ENCODE results near the gene CCNY. TPM values are rescaled to one million over a fixed set of nuclear protein-coding genes. Genes with fewer than 3 reads are reported as not detected.

Gene CCNY
- total and polyA plus RNA-seq, 2 donors (not counting 1 experiment from before 2014, with no cell fraction given), result 34.1 to 64.9 TPM

DNA sequence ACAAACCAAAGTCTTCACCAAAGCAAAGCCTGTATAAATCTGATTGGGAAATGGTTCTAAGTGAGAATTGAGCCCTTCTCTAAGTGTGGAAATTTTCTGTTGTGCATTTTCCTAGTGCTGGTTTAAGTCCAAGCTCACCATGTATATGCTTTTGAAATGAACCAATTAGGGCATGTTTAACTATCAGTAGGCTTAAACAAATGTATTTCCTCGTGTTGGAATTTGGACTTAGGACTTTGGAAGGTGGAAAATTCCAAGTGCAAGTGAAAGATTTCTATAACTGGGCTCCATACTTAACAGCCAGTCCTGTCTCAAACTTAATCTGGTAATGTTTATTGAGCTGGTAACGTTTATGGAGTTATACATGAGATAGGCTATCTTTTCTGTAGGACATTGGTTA lies 28.5 kb downstream of the CCNY start:
- Mint-ChIP-seq H3K27me3 (no peaks in the 10 kb centered on the region), H3K9me3 (ENCODE audit: insufficient read depth) (no peaks in the 10 kb centered on the region), H3K4me1 (peaks cover 53% of the 10 kb centered on the region), H3K27ac (no peak overlapping the region), H3K4me3 (no peak overlapping the region)
- Histone ChIP-seq H3K79me2 (ENCODE audit: control insufficient read depth, insufficient read depth, low read length) (peaks cover 96% of the 10 kb centered on the region), H4K20me1 (ENCODE audit: control insufficient read depth, insufficient read depth, low read length, poor library complexity, severe bottlenecking) (peaks cover 82% of the 10 kb centered on the region), H3K27ac (ENCODE audit: low read length in 2 of 2) (no peak overlapping the region), H3K27me3 (replicated peaks in 1 of 4; ENCODE audit: control extremely low read depth in 1 of 4, control insufficient read depth in 3 of 4, insufficient read depth in 4 of 4, low read length in 3 of 4) (no peaks in the 10 kb centered on the region), H3K9ac (ENCODE audit: low read length) (no peak overlapping the region), H3K36me3 (replicated peaks in 1 of 2; ENCODE audit: control extremely low read depth in 1 of 2, control insufficient read depth in 1 of 2, extremely low read depth in 1 of 2, insufficient read depth in 2 of 2, low read length in 1 of 2) (no peaks in the 10 kb centered on the region), H3K9me3 (ENCODE audit: control extremely low read depth in 1 of 3, control insufficient read depth in 2 of 3, insufficient read depth in 1 of 3, low read length in 2 of 3) (no peaks in the 10 kb centered on the region), H2AFZ (ENCODE audit: insufficient read depth, low read depth, low read length, poor library complexity, severe bottlenecking) (no peak overlapping the region), H3K4me3 (ENCODE audit: control extremely low read depth in 1 of 5, extremely low read depth in 1 of 5, insufficient read depth in 1 of 5, low read depth in 2 of 5, low read length in 4 of 5) (no peak overlapping the region), H3K4me1 (ENCODE audit: control insufficient read depth in 2 of 2, insufficient read depth in 2 of 2, low read length in 2 of 2) (peaks cover 13 to 23% of the 10 kb centered on the region in 2 donors), H3K4me2 (replicated peaks; ENCODE audit: low read depth, low read length, poor library complexity, severe bottlenecking) (no peak overlapping the region)
- DNase-seq, result no peak
- CTCF ChIA-PET, result interaction anchor here (1.2 kb wide), 1 partner anchor 8 kb away, joined by 3 read pairs; no protein-coding TSS in a partner anchor
- POLR2A ChIA-PET, result interaction anchor here (0.6 kb wide), 1 partner anchor 445 kb away, joined by 4 read pairs; no protein-coding TSS in a partner anchor
- no peak for TF ChIP-seq EZH2 (IDR thresholded peaks at IDR 0.05; ENCODE audit: borderline replicate concordance, insufficient read depth, low read depth, low read length, poor library complexity, severe bottlenecking)
- TF ChIP-seq, protein P1, sequence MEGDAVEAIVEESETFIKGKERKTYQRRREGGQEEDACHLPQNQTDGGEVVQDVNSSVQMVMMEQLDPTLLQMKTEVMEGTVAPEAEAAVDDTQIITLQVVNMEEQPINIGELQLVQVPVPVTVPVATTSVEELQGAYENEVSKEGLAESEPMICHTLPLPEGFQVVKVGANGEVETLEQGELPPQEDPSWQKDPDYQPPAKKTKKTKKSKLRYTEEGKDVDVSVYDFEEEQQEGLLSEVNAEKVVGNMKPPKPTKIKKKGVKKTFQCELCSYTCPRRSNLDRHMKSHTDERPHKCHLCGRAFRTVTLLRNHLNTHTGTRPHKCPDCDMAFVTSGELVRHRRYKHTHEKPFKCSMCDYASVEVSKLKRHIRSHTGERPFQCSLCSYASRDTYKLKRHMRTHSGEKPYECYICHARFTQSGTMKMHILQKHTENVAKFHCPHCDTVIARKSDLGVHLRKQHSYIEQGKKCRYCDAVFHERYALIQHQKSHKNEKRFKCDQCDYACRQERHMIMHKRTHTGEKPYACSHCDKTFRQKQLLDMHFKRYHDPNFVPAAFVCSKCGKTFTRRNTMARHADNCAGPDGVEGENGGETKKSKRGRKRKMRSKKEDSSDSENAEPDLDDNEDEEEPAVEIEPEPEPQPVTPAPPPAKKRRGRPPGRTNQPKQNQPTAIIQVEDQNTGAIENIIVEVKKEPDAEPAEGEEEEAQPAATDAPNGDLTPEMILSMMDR (IDR thresholded peaks at IDR 0.05), result no peak
- ATAC-seq (ENCODE audit: low read depth), result no peak
- intact Hi-C loops (cut with micrococcal nuclease), result no loop called here
- no CpG with 5 or more reads among the region's 2 CpGs for WGBS (ENCODE audit: insufficient coverage)

- Histone ChIP-seq H4K20me1 (ENCODE audit: control insufficient read depth, insufficient read depth, low read length, poor library complexity, severe bottlenecking) (peaks cover 77% of the 10 kb centered on the region), H3K27ac (ENCODE audit: low read length in 2 of 2) (no peak overlapping the region), H3K27me3 (replicated peaks in 1 of 4; ENCODE audit: control extremely low read depth in 1 of 4, control insufficient read depth in 3 of 4, insufficient read depth in 4 of 4, low read length in 3 of 4) (no peaks in the 10 kb centered on the region), H3K79me2 (ENCODE audit: control insufficient read depth, insufficient read depth, low read length) (peaks cover 96% of the 10 kb centered on the region), H2AFZ (ENCODE audit: insufficient read depth, low read depth, low read length, poor library complexity, severe bottlenecking) (no peak overlapping the region), H3K9me3 (ENCODE audit: control extremely low read depth in 1 of 3, control insufficient read depth in 2 of 3, insufficient read depth in 1 of 3, low read length in 2 of 3) (no peaks in the 10 kb centered on the region), H3K4me3 (ENCODE audit: control extremely low read depth in 1 of 5, extremely low read depth in 1 of 5, insufficient read depth in 1 of 5, low read depth in 2 of 5, low read length in 4 of 5) (no peak overlapping the region), H3K4me1 (ENCODE audit: control insufficient read depth in 2 of 2, insufficient read depth in 2 of 2, low read length in 2 of 2) (peaks cover 16 to 25% of the 10 kb centered on the region in 2 donors), H3K36me3 (replicated peaks in 1 of 2; ENCODE audit: control extremely low read depth in 1 of 2, control insufficient read depth in 1 of 2, extremely low read depth in 1 of 2, insufficient read depth in 2 of 2, low read length in 1 of 2) (no peaks in the 10 kb centered on the region), H3K4me2 (replicated peaks; ENCODE audit: low read depth, low read length, poor library complexity, severe bottlenecking) (no peak overlapping the region), H3K9ac (ENCODE audit: low read length) (no peak overlapping the region)
- DNase-seq (no peak), ATAC-seq (ENCODE audit: low read depth) (no peak)
- Mint-ChIP-seq H3K9me3 (ENCODE audit: insufficient read depth) (no peaks in the 10 kb centered on the region), H3K27ac (no peak overlapping the region), H3K27me3 (no peaks in the 10 kb centered on the region), H3K4me1 (peaks cover 60% of the 10 kb centered on the region), H3K4me3 (no peak overlapping the region)
- TF ChIP-seq, protein P1 (IDR thresholded peaks at IDR 0.05), result no peak
- intact Hi-C loops (cut with micrococcal nuclease), result no loop called here
- ChIA-PET CTCF (interaction anchor here (1.2 kb wide), 1 partner anchor 9 kb away, joined by 3 read pairs; no protein-coding TSS in a partner anchor), POLR2A (no interaction called here)
- WGBS (ENCODE audit: insufficient coverage), result no CpG with 5 or more reads among the region's 1 CpG
These were observed 29.7 kb downstream of the CCNY start for GRCh38 chr10:35365994-35366393.
